ENCODE data around the gene QKI. TPM values are rescaled to one million over a fixed set of nuclear protein-coding genes. Genes with fewer than 3 reads are reported as not detected.
"Not testable (repeated sequence)": the region's sequence is repeated elsewhere in the genome, so short reads cannot be mapped to it uniquely, and the experiment has no call there.

The QKI gene
- total RNA-seq, 1 experiment from 2014 or later = 122 TPM

DNA sequence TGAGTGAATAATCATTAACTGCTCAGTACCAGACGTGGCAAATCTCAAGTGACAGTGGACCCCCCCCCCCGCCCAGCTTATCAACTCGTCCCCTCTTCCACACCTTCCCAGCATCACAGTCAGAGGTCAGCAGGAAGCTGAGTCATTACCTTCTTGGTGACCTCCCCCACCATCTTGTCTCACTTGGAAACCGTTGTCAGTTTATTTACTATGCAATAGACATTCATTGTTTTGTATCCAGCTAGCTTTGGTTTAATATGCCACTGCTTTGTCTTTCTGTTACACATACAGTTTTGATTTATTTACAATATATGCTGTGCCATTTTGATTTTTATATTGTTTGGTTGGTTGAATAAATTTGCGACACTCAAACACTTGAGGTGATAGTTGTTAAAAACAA lies 158.1 kb downstream of the QKI start:
- no peak for DNase-seq (ENCODE audit: low read depth)

DNA sequence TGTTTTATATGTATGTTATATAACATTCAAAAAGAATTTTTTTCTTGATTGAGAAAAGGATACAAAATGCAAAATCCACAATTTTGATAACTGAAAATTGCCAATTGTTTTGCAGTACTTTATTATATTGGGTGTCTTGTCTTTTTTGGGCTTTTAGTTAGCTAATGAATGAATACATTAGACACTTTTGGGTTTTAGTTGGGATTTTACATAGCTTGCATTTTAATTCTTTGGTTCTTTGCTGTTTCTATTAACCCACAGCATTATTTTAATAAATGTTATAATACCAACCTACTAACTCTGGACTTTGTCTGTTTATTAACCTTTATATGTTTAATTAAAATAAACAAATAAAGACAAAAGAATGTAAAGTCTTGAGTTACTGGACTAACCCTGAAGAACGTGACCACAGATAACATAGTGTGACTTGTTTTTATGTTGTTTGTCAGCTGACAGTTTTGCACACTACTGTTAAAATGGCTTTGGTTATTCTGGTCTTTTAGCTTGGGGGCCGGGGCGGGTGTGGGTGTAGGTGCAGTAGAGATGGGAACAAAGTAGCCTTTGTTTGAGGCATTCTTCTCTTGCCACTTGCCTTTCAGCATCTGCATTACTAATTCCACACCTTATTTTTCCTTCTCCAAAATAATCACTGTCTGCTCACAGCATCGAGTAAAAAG lies 159.1 kb downstream of the QKI start:
- no peak for DNase-seq (ENCODE audit: low read depth)

DNA sequence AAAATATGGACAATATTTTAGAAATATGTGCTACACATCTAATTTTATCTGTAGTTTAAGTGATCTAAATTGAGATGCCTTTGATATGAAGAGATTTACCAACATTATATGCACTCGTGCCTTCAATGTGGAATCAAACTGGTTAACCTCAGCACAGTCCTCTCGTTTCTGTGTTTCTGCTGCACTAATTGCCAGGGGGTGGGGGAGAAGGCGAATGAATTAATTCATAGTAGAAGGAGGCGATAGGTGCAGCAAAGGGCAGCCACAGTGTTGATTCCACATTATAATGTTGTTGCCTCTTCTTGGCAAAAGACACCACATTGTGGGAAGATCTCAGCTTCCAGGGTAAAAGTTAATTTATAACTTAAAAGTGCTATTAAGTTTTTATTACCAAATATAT lies 161.6 kb downstream of the QKI start:
- DNase-seq (ENCODE audit: low read depth) = no peak

DNA sequence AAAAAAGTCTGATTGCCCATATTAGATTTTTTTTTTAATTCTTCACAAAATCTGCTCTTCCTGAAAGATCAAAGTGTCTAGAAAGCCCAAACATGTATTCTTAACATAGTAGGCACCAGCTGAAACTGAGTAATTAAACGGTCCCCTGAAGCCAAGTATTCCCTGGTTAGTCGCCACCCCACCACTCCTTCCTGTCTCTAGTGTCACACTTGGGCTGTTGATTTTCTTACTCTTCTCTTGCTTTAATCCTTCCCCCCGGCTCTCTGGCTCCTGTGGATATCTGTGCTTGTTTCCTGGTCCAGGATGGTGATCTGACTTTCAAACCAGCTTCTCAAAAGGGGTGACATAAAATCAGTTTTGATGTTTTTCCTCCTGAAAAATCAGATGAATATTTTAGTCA lies 162.9 kb downstream of the QKI start:
- DNase-seq (ENCODE audit: low read depth) = no peak

DNA sequence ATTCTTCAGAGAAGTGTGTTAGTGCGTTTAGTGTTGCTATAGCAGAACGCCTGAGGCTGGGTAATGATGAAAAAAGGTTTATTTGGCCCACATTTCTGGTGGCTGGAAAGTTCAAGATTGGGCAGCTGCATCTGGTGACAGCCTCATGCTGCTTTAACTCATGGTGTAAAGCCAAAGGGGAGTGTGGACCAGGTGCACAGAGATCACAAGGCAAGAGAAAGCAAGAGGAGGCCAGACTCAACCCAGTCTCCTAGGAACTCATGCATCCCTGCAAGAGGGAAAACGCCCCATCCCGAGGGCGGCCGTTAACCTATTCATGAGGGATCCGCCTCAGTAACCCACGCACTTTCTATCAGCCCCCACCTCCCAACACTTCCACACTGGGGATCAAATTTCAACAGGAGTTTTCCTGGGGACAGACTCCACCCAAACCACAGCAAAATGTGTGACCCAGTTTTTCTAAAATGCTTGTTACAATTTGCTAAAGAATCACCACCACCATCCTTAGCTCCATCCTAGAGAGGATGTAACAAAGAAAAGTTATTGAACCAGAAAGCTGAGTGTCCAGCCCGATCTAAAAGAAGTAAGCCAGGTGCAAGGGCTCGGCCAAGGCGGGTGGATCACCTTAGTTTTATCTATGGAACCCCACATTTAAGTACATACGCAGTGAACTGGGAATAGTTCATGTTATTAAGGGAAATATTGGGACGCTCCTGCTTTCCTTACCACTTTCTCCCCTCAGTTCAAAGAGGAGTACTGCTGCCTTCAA lies 164.8 kb downstream of the QKI start:
- DNase-seq (ENCODE audit: low read depth) = no peak

DNA sequence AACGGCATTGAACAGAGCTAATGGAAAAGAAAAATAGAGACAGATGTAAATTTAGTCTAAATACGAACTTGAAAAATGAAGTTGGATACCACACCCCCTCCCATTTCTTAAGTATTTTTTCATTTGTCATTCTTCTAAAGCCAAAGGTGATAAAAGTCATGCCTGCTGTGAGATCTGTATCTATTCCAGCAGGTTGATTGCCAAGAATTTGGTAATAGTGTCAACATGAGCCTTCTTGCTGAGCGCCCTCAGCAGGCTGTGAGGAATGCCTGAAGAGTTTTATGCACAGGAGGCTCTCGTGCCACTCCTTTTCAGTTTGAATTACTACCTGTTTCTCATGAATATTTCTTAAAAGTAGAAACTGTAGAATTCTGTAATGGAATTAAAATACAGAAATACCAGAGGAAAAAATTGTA lies 165.4 kb downstream of the QKI start:
- no peak for DNase-seq (ENCODE audit: low read depth)

DNA sequence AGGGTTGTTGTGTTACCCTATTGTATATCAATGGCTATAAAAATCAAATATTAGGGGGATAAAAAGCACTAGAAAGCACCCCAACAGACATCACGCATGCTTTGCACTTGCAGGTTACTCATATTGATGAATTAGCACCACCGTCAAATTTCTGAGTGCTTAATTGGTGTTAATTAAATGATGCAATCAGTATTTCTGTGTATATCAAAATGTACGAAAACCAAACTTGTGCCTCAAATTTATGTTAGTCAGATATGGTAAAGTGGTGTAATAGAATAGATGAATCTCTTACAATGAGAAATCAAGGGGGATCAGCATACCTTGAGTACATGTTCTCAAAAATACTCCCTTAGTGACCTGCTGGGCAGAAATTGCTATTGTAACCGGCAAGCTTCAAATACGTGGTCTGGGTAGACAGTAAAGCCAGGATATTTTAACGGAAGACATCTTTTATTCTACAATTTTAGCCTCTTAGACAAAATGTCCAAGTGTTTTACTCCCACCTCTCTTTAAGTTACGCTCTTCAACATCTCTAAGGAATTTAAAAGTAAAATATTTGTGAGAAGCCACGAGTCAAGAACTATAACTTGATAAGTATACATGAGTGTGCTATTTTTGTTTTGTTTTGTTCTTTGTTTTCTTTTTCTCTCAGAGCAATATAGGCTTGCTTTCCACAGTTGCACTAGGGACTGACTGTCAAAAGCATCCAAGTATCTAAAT lies 166.0 kb downstream of the QKI start:
- DNase-seq (ENCODE audit: low read depth) = no peak

DNA sequence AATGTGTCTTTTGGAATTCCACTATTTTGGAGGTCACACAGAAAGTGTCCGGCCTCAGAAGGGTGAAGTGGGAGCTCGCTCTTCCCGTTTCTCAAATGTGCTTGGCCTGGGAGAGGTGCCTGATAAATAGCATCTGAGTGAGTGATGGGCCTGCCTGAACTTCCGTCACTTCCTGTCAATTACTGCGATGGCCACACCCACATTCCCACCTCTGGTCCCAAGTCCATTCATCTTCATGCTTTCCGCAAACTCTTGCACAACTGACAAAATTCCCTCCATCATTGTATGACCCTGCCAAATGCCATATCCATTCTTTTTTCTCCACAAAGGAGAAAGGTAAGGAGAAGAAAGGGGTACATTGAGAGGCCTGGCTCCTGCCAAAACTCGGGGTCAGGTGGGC lies 169.0 kb downstream of the QKI start:
- no peak for DNase-seq (ENCODE audit: low read depth)

DNA sequence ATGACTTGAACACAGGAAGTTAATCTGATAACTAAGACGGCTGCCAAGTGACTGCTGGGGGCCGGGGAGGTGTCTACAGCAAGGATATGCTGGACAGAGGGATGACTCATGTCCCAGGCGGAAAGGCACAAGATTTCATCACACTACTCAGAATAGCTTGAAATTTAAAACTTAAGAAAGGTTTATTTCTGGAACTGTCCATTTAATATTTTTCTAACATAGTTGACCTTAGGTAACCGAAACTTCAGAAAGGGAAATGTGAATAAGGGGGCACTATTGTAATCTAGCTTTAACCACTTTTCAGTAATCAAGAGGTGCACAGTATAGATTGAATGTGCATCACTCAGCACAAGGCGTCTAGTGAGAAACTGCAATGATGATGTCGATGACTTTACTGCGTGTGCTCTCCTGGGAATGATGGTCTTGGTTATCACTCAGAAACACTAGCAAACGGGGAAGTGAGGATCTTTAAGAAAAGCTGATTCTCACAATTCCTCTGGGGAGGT lies 171.5 kb downstream of the QKI start:
- DNase-seq (ENCODE audit: low read depth) = peak; percentile 95

DNA sequence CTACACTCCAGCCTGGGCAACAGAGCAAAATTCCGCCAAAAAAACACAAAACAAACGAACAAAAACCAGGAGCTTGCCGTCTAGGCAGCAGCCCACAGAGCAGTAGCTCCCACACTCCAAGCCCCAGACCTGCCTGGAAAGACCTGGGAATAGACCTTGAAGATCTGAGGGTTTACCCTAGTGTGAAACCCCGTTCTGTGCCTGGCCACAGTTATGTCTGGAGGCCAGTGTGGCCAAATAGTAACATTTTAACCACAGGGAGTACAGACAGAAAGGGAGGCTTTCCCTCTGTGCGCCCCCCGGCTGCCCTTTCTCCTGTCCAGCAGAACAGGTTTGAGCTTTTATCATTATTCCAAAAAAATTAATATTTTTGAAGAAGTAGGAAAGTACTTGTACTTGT lies 172.4 kb downstream of the QKI start:
- DNase-seq (ENCODE audit: low read depth) = no peak

DNA sequence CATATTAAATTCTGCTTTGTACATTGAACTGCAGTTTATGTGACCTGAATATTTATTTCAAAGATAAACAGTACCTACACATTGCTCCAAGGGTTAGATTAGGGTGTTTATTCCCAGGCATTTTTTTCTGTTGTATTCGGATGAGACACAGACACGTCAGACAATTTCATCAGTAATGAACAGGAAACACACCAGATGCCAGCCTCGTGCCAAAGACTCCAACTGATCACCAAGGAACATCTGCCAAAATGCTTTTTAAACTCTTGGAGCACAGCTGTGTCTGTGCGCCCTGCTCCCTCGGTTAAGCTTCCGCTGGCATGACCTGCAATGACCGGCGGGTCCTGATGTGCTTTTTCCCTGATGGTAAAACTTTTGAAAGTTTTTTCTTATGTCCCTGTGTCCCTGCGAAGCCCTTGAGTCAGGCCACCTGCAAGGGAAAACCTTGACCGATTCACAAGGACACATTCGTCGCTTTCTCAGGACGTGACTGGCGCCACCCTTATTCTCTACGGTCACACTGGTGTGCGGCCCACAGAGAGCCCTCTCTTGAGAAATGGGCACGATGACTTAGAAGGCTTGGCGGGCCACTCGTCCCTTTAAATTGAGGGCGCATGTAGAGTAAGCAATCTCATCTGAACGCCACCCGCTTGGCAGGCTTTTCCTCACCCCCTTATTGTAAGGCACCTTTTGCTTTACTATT lies 173.9 kb downstream of the QKI start:
- DNase-seq (ENCODE audit: low read depth) = peak; percentile 94

DNA sequence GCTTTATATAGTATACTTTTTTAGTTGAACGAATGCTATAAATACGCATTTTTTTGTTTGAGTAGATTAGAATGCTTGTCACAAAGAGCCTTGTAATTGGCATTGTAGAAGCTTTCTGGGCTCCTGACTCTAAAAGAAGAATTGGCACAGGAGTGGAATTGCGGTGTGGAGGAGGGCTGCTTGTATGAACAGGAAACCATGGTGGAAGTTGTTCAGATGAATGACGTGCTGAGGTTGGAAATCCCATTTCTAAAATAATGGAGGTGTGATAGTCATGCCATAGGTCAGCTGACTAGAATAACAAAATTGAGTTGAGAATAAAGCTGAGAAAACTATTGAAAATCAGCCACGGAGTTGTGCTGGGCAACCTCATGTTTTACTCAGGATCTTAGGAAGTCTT lies 174.9 kb downstream of the QKI start:
- no peak for DNase-seq (ENCODE audit: low read depth)

DNA sequence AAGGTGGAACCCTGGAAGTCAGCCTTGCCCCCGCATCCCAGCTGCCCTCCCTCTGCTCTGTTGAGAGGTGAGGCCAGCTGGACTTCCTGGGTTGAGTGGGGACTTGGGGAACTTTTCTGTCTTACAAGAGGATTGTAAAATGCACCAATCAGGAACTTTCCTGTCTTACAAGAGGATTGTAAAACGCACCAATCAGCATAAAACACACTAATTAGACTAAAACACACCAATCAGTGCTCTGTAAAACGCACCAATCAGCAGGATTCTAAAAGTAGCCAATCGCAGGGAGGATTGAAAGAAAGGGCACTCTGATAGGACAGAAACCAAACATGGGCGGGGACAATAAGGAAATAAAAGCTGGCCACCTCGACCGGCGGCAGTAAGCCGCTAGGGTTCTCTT lies 175.6 kb downstream of the QKI start:
- not testable (repeated sequence) for DNase-seq (ENCODE audit: low read depth)

DNA sequence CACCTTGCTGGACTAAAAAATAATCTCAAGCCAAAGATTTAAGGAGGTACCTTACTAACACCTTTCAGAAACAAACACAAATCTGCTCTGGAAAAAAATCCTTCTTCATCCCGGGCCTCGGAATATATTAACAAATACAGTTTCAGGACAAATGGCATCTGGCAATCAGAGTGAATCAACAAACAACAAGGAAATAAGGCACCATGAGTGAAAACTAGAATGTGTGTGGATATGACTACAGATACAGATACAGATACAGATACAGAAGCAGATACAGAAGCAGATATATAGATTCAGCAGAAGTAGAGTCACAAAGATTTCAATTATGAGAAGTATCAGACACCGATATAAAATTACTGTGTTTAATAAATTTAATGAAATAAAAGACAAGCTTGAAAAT lies 178.4 kb downstream of the QKI start:
- DNase-seq (ENCODE audit: low read depth) = no peak

DNA sequence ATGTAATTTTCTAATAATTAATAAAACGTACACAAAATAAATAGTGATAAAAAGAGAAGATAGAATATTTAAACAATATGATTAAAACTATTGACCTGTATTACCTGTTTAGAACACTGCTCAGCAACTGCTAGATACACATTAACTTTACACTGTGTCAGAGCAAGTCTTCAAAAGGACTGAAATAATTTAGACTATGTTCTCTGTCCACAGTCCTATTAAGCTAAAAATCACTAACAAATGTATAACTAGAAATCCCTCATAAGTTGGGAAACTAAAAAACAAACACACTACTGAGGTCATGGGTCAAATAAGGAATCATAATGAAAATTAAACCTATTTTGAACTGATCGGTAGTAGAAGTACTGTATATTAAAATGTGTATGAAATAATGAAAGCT lies 181.7 kb downstream of the QKI start:
- no peak for DNase-seq (ENCODE audit: low read depth)

DNA sequence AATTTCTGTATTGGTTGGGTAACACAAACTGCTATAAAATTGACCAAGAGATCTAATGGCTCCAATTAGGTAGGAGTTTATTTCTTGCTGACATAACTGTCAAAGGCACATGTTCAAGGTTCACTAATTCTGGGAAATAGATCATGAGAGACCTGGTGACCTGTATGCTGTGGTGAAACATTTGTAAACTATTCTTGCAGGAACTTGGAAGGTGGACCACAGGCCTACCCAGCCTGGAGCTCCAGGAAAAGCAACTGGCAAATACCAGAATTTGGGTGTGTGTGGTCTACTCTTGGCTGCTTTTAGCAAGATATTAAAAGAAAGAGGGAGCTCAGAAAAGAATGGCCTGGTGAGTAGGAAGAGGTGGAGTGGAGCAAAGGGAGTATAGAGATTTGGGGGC lies 184.6 kb downstream of the QKI start:
- no peak for DNase-seq (ENCODE audit: low read depth)

DNA sequence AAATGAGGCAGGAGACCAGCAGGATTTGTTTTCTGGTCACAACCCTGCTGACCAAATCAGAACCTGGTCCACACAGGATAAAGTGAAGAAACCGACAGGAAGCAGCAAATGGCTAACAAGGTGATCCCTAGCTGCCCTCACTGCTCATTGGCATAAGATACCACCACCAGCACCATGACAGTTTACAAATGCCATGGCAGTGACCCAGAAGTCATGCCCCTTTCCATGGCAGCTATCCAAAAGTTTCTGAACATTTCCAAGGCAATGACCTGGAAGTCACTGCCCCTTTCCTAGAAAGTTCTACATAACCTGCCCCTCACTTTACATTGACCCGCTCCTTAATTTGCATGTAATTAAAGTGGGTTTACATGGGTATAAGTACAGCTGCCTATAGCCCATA lies 185.2 kb downstream of the QKI start:
- no peak for DNase-seq (ENCODE audit: low read depth)

DNA sequence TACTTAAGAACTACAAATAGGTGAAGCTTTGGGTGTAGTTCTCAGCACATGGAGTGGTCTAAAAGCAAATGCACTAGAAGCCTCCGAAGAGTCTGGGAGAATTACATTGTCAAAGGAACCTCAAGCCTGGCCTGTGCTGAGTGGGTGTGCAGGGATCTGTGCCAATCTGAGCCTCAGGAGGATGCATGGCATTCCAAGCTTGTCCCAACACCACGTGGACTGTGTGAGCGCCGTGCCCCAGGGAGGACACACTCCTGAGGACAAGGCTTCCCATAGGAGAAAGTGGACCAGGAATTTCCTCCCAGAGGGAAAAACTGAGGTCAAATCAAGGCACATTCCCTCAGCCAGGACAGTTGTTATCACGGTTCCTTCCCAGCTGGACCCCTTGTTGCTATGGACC lies 185.8 kb downstream of the QKI start:
- no peak for DNase-seq (ENCODE audit: low read depth)

DNA sequence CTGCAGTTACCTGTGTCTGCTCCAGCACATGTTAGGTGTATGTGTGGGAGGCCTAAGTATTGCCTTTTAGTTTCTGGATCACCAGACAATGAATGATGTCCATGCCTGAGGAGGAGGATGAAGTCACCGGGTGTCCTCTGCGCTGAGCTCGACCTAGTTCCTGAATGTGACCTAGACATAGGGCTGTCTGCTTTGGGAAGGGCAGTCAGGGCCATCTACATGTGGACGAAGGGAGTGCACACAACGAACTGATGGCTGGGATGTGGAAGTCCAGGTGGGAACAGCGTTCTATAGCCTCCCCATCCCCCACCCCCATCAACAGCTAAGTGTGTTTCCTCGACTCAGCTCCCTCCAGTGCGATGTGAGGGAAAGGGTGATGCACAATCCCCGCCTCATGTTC lies 186.3 kb downstream of the QKI start:
- no peak for DNase-seq (ENCODE audit: low read depth)

DNA sequence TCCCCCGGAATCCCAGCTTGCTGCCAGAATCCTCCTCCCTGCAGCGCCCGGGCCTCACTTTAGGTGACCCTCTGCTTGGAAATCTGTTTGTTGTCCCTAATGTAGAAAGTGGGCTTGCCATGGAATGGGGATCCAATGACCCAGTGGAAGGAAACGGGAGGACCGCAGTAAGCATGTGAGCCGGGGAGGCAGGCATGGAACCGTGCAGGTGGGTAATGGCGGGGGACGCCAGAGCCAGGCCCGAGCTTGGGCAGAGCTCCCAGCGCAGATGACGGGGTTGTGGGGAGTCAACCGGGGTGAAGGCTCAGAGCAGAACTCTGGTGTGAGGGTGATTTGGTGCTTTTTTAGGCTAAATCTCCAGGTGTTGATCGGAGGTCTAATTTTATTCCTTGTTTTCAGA lies 188.3 kb downstream of the QKI start:
- no peak for DNase-seq (ENCODE audit: low read depth)

DNA sequence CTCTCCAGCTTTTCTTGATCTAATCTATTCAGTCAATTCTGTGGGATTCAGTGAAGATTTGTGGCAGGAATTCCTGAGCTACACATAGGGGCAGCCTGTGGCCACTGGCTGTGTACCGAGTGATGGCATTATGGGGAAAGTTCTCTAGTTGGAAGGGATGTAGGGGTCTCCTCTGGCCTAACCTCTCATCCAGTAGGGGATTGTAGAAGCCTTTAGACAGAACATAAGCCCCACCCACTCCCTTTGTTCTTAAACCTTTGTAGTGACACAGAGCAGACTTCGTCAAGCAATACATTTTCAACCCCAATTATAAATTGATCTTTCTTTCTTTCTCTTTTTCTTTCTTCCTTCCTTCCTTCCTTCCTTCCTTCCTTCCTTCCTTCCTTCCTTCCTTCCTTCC lies 188.9 kb downstream of the QKI start:
- DNase-seq (ENCODE audit: low read depth) = no peak
